ENCODE data around the gene NET1.
"Not testable (repeated sequence)": the region's sequence is repeated elsewhere in the genome, so short reads cannot be mapped to it uniquely, and the experiment has no call there.

NET1 gene

DNA sequence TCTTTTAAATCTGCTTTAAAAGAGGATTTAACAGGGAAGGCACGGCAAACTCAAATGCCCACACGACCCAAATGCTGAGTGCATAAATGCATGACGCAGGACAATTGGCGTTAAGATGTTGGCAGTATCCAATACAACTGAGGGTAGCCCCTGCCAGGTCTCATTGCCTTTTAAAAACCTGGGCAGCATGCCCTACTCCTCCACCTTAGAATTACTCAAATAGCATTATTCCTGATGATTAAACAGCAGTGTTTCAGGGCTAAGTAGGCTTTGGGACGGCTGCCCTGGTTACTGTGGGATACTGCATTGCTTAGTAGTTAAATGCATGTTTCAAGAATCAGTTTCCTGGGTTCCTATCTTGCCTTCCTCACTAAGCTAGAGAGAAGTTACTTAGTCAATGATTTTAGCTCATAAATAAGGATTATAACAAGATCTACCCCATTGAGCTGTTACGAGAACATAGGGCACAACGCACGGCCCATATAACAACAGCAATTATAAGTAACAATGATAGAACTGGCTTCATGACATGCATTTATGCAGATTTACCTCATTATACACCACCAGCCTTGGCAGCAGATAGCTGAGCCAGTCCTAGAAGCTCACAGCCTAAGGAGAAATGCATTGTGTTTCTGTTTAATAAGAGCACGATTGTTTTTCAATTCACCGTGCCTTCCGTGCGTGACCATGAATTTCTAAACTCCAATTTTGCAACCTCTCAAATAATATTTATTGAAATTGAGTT is 15.6 kb upstream of the NET1 start:
- DNase-seq (ENCODE audit: low spot score): no peak

DNA sequence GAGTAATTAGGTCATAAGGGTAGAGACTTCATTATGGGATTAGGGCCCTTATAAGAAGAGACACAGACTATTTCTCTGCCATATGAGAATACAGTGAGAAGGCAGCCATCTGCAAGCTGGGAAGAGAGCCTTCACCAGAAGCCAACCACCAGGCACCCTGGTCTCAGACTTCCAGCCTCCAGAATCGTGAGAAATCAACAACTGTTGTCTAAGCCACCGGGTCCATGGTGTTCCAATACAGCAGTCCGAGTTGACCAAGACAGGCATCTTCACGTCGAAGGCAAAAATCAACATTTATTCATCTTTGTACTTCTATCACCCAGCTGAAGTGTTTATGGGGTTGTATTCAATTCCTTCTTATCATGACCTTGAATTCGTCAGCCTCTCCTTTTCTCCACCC is 13.0 kb upstream of the NET1 start:
- DNase-seq (ENCODE audit: low spot score): no peak

DNA sequence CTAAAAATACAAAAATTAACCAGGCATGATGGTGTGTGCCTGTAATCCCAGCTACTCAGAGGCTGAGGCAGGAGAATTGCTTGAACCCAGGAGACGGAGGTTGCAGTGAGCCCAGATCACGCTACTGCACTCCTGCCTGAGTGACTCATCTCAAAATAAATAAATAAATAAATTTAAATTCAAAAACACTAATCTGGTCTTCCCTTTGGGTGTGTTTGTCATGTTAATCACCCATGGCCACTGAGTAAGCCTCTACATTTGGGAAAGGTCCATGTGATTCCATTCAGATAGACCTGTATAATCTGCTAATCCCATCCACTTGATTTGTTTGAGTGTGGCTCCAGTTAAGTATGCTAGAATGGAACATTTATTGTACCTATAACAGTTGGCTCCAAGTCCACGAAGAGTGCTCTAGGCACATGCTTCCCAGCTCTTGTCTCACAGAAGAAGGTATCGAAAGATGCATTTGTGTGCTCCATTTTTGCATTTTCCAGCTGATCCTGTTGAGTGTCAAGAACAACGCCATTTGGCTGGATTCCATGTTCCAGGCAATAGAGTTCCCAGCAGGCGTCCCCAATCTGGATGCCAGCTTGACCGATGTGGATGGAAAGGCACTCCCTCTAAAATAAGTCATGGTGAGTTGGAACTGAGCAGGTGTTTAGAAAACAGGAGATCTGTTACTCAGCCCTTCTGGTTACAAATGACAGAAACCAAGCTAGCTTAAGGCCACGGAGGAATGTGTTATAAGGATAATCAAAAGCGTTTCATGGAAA is 11.7 kb upstream of the NET1 start:
- DNase-seq (ENCODE audit: low spot score): no peak

DNA sequence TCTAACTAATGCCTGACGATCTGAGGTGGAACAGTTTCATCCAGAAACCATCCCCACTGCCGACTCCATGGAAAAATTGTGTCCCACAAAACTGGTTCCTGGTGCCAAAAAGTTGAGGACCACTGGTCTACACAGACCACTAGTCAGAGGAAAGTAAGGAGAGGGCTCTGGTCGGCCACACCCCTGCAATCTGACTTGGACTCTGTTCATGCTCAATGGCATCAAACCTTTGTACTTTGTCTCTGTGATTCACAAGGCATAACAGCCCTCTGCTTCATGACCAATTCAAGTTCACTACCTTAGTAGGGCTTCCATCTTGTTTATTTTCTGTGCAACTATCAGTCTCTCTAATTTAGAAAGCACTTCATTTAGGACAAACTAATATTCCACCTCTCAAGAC is 9.6 kb upstream of the NET1 start:
- no peak for DNase-seq (ENCODE audit: low spot score)

DNA sequence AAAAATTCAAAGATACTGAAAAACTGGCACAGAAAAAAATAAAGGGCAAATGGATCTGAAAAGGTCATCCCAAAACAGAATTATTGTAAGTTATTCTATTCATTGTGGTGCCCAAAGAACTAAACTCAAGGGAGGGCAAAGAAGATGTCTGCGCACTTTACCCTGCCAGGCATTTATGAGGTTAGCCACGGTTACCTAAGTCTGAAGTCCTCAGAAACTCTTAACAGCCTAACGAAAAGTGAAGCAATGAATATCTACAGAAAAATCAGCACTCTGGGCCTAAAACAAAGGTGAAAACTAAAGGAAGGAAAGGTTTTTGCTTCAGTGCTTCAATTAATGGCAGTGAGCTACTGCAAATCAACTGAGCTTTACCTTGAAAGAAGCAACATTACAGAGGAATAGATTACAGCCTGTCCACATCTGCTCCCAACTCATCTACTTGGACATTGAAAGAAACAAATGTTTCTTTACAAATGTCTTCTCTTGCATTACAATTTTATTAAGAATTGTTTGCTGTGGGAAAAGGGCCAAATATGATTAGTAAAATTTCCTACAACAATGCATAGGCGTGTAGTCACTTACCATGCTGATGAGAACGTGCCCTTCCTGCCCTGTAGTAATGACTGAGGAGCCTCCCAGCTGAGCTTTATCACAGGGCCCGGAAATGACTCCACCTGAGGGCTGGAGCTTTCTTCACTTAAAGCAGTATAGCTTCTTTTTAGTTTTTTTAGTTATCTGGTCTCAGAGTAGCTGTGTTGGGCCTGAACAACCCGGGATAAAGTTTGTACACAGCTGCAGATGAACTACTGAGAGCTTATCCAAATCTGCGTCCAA is 7.9 kb upstream of the NET1 start, which contains the start of gene TUBAL3:
TSS of gene TUBAL3 (minus strand) at position 621 of the 834 bp plus-strand sequence. CDS start at position 585, 36 bp downstream.
- no peak for DNase-seq (ENCODE audit: low spot score)

DNA sequence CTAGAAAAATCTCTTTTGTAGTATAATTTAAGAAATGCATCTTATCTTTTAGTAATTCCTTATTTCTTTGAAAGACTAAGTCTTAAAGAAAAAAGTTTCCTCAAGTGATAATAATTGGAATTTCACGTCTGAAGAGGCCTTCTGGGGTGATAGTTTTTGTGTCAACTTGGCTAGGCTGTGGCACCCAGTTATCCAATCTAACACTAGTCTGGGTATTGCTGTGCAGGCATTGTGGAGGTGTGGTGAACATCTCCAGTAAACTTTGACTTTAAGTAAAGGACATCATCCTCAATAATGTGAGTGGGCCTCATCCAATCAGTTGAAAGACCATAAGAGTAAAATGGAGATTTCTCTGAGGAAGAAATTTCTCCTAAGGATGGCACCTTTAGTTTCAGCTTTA is 5.4 kb upstream of the NET1 start:
- DNase-seq (ENCODE audit: low spot score): no peak

DNA sequence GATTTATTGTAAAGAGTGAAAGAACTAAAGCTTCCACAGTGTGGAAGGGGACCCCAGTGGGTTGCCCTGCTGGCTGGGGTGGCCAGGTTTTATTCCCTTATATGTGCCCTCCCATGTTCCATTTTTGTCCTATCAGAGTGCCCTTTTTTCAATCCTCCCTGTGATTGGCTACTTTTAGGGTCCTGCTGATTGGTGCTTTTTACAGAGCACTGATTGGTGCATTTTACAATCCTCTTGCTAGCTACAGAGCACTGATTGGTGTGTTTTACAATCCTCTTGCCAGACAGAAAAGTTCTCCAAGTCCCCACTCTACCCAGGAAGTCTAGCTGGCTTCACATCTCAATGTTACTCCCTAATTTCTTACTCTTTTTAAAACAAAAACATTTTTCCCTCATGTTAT is 1.6 kb upstream of the NET1 start:
- DNase-seq (ENCODE audit: low spot score): not testable (repeated sequence)

DNA sequence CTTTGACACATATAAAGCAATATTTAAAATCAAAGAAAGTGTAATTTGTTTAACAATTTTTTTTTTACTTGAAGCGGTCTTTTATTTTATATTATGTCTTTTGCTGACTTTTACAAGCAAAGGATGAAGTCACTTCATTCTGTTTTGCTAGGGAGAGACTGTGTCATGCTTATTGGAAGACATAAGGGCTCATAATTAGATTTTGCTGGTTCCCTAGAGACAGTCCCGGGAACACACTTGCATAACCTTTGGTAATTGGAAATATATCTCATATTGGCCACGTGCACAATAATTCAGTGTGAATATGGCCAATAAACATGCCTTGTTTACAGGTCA is 448 bp upstream of the NET1 start:
- no peak for DNase-seq (ENCODE audit: low spot score)

DNA sequence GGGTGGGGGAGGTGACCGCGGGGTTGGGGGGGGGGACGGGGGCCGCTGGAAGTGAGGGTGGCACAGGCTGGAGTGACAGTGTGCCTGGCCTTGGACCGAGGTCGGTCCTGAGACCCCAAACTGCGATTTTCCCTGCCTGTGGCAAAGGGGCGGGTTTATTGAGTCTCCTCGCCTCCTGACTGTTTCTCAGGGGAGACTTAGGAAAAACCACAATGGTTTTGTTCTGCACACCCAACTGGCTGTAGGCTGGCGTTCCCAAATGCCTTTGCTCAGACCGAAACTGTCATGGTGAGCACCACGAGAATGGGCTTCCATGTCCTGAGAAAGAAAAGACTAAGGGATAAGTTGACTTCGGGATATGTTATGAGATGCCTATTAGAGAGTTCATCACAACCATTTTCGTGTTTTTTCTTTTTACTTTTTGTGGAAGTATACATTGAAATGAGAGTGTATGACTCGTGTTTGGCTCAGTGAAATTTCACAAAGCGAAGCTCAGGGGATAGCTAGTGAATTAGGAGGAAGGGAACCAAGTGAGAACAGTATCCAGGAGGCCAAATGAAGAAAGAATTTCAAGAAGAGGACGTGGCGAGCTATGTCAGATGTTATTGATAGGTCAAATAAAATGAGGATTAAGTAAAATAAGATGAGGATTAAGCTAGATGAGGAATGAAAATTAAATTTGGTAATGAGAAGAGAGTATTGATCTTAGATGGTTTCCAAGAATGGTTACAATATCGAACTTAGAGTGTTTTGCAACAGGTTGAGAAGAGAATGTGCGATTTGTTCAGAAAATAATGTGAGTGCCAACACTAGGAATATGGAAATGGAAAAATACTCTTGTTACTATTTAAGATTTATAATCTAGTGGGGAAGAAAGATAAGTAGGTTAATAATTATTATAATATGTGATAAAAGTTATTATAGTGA is 918 bp downstream of the NET1 start:
- DNase-seq (ENCODE audit: low spot score): no peak

DNA sequence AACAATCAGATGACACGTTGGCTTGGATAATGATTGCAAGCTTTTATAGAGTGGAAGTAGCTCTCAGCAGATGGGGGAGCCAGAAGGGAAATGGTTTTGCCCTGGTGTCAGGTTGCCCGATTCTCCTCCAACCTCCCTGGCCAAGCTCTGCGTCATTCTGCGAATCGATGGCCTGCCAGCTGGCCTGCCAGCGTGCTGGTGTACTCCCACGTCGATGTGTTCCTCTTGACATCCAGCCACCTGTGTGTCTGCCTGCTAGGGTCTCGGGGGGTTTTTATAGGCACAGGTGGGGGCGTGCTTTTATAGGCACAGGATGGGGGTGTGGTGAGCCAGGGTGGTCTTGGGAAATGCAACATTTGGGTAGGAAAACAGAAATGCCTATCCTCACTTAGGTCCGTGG is 4.6 kb downstream of the NET1 start:
- no peak for DNase-seq (ENCODE audit: low spot score)

DNA sequence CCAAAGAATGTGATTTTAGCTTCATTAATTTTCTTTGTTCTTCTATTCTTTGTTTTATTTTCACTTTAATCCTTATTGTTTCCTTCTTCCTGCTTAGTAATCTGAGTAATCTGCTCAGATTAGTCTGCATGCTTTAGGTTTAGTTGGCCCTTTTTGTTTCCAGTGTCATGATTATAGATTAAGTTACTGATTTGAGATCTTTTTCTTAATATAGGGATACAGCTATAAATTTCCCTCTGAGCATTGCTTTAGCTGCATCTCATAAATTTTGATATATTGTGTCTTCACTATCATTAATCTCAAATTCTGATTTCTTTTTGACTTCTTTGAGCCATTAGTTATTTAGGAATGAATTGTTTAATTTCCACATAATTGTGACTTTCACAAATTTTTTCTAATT is 6.2 kb downstream of the NET1 start:
- DNase-seq (ENCODE audit: low spot score): no peak

DNA sequence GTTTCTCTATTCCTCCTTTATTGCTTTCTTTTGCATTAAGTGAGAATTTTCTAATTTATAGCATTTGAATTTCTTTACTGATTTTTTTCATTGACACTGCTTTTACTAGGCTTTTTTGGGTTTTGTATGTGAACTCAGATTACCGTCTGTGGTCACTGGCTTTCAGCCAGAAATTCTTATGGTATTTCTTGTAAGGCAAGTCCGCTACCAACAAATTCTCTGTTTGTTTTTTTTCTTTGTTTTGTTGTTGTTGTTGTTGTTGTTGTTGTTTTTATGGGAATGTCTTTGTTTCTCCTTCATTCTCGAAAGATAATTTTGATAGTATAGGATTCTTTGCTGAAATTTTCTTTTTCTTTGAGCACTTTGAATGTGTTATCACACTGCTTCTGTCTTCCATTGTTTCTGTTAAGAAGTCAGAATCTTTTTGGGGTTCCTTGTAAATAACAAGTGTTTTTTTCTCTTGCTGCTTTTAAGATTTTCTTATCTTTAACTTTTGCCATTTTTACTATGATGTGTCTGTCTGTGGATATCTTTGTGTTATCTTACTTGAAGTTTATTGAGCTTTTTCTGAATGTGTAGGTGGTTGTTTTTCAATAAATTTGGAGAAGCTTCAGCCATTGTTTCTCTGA is 7.2 kb downstream of the NET1 start:
- no peak for DNase-seq (ENCODE audit: low spot score)

DNA sequence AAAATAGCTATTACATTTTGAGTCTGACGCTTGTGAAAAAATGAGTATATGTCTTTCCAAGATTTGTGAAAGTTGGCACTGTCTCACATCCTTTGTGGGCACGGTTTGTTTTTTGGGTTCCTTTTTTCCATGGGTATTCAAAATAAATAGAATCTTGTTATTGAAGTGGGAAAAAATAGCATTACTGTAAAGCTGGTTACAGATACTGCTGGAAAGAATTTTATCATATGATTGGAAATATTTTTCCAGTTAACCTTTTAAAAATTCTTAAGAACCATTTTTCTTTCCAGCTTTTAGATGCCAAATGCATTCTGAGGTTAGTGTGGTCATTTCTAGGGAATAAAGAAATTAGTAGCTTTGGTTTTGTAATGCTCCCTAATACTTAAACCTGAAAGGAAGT is 11.4 kb downstream of the NET1 start:
- no peak for DNase-seq (ENCODE audit: low spot score)

DNA sequence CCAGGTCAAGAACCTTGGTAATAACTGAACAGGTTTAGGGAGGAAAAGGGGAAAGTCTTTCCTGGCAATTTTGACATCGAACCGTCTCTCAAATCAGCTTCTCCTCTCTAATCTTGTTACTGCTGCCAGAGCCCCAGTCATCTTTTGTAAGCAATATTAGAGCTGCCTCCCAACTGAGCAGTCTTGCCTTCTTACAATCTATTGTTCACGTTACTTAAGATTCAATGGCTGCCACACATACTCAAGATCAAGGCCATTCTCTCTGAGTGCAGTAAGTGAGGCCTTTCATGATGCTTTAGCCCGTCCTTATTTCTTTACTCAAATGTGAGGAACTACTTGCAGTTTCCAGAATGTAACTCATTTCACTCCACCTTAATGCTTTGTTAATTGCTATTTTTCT is 12.4 kb downstream of the NET1 start:
- no peak for DNase-seq (ENCODE audit: low spot score)

DNA sequence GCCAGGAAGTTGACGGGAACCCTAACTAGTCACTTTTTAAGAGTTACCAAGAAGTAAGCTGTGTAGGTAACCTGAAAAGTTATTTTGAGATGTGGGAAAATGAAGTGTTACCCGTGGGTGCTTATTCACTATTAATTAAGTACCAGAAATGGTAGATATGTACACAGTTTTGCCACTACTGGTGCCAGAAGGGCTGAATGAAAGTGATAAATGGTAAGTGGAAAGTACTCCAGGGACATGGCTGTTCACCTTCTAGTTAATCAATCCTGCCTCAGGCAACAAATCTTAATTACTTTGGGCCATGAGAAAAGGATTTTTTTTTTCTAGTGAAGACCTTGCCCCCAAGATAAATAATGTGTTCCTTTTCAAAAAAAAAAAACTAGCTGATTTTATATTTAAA is 15.8 kb downstream of the NET1 start:
- DNase-seq (ENCODE audit: low spot score): no peak

DNA sequence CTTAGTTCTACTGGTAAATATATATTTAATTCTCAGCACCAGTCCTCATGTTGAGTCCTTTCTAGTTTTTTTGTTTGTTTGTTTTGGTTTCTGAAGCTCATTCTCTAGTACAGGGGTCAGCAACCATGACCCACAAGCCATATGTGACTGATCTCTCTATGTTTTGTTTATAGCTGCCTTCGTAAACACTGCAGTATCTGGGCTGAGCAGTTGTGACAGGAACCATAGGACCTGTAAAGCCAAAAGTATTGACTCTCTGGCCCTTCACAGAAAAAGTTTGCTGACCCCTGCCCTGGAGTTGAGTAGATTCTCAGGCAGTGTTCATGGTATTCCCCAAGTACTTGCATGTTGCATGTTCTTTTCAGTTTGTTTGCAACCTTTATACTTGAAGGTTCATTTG is 20.8 kb downstream of the NET1 start:
- DNase-seq (ENCODE audit: low spot score): no peak

DNA sequence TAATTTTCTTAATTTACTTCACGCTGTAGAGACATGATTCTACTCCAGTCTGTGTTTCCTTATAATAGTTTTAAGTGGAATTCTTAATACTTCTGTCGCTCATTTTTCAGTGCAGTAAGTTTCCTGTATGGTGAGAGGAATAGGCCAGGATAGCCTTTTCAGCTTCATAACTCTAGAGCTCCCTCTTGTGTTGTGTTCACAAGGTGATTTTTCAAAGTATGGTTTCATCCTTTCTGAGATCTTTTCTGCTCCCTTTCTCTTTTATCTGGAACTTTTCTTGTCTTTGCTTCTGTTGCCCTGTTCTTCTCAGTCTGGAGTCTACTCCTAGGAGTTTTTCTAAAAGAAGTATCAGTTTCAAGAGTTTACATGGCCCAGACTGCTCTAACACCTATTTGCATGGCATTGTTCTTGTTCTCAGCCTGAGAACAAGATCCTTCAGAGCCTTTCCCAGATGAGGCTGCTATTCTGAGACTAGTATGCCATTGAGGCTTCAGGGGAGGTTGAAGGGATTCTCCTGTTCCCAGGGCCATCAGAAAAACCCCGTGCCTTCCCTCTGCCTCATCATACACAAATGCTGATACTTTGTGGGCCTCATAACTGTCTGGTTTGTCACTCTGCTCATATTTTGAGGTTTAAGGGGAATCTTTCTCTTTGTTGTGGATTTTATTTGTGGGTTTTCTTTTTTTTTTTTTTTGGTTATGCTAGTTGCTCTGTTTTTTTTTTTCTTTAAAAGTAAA is 21.8 kb downstream of the NET1 start:
- peak; percentile 28 for DNase-seq (ENCODE audit: low spot score)

DNA sequence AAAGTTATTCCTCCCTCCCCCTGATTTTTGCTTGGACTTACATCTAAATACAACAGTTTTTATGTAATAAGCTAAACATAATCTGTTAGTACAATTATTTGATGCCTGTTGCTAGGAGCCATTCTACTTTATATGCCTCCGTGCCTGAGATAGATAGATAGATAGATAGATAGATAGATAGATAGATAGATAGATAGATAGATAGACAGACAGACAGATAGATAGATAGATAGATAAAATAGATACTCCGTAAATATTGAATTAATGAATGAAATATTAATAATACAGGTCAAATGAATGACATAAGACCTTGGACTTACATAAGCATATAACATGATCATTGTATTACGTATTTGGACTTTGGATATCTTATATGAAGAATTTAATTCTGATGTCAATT is 23.0 kb downstream of the NET1 start:
- DNase-seq (ENCODE audit: low spot score): no peak

DNA sequence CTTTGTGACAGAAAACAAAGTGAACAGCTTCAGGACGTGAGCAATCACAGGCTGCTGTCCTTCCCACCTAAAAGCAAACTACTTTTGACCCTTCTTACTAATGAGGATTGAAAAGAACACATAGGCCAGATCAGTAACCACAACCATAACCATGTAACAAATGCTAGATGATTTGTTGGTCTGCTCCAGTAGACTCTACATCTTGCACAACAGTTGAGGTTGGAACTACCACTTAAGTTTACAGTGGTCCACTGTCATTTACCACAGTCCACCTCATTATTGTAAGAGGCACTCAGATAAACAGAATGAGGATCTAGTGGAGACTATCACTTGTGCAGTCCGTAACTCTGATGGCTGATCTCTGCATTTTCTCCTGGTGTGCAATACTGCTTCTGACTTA is 27.8 kb downstream of the NET1 start:
- DNase-seq (ENCODE audit: low spot score): no peak

DNA sequence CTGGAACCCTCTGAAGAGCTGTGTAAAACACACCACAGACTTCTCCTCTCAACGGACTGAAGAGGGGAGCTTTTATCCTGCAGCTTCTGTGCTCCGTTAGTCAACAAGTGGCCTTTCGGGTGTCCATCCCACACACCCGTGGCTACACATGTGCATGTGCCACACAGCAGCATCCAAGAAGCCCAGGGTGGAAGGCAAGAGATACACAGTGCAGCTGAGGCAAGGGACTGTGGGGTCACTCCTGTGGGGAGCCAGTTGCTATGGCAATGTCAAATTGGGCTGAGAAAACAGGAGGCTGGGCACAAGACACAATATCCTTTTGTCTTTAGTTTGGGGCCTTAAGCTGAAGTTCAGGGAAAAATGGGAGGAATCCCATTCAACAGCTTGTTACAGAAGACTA is 28.7 kb downstream of the NET1 start:
- no peak for DNase-seq (ENCODE audit: low spot score)

Measured in CD4-positive, alpha-beta T cell treated with Interleukin-6 at 100 ng/mL for 8 hours (primary cell).